Gastroesophageal sphincter (tissue), 3 donors: ENCODE data around the gene ZFP36.

Experiments used
- EP300 ChIP-seq: sonication (generic); formaldehyde crosslinking; IDR thresholded peaks from one replicate; pipeline ENCODE4 v1.6.1; 2017; ENCODE audit warnings: antibody characterized with exemption, mild to moderate bottlenecking
- POLR2A ChIP-seq, 2 donors: fragments of 450-650 bp; IDR thresholded peaks; one replicate each; pipeline ENCODE4 v1.6.1; 2017; ENCODE audit warnings: antibody characterized with exemption in 2 of 2, mild to moderate bottlenecking in 2 of 2, moderate library complexity in 1 of 2
- TF ChIP-seq, protein P1 (sequence below), 4 experiments: fragments of 200-600 bp in 2 of 4; fragments of 450-650 bp in 2 of 4; sonication (generic) in 1 of 4; IDR thresholded peaks; one replicate each; pipeline ENCODE4 v1.5.1; 2017 to 2019; ENCODE audit warnings: antibody characterized with exemption in 4 of 4, mild to moderate bottlenecking in 2 of 4, moderate library complexity in 2 of 4

DNA sequence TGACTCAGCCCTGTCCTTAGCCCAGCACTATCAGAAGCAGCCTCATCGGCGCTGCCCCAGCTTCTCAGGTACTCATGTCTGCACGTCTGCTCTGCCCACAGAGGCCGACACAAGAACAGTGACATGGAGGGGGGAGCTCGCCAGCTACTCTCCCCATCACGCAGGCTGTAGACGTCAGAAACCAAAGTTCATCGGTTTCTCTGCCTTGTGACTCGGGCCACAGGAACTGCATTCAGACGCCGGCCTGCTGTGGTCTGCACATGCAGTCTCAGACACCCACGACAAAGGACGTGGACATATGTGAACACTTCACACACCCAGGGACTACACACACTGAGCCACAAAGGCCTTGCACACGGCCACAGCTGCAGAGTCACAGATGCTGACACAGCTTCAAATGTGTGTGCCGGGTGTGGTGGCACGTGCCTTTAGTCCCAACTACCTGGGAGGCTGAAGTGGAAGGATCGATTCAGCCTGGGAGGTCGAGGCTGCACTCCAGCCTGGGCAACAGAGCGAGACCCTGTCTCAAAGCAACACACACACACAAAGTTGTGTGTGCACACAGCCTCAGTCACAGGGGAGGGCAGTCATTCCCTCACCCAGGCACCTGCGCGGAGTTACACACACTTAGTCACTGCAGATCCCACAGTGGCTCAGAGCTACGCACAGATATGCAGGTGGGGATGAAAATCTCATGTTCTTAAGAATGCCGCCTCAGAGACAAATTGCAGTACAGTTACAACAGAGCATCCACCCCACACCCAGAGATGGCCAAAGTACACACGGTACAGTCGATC, 4.9 kb upstream of the ZFP36 start:
- TF ChIP-seq, protein P1, sequence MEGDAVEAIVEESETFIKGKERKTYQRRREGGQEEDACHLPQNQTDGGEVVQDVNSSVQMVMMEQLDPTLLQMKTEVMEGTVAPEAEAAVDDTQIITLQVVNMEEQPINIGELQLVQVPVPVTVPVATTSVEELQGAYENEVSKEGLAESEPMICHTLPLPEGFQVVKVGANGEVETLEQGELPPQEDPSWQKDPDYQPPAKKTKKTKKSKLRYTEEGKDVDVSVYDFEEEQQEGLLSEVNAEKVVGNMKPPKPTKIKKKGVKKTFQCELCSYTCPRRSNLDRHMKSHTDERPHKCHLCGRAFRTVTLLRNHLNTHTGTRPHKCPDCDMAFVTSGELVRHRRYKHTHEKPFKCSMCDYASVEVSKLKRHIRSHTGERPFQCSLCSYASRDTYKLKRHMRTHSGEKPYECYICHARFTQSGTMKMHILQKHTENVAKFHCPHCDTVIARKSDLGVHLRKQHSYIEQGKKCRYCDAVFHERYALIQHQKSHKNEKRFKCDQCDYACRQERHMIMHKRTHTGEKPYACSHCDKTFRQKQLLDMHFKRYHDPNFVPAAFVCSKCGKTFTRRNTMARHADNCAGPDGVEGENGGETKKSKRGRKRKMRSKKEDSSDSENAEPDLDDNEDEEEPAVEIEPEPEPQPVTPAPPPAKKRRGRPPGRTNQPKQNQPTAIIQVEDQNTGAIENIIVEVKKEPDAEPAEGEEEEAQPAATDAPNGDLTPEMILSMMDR (IDR thresholded peaks at IDR 0.05): no peak
- TF ChIP-seq POLR2A (IDR thresholded peaks at IDR 0.05) (no peak), EP300 (no peak)
